Measurements from ENCODE around the gene KIF26B. TPM values are rescaled to one million over a fixed set of nuclear protein-coding genes. Genes with fewer than 3 reads are reported as not detected.

KIF26B gene
- polyA plus RNA-seq, 1 donor from 2014 or later = 6.3 TPM

DNA sequence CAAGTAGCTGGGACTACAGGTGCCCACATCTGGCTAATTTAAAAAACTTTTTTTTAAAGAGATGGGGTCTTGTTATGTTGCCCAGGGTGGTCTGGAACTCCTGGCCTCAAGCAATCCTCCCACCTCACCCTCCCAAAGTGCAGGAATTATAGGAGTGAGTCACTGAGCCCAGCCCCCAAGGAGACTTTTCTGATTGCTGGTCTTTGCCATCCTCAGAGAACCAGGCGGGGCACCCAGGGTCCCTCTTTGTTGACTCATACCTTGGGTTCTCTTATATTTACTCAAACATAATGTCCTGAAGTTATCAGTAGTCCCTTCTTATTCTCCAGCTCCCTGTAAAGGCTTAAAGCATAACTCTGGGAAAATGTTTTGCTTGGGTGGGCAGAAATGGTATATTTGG lies 51.1 kb downstream of the KIF26B start:
- H3K9ac ChIP-seq (ENCODE audit: low read length) = no peak overlapping the region
- no peak overlapping the region for H2AFZ ChIP-seq (ENCODE audit: low read depth, low read length)
- H3K9me3 ChIP-seq (ENCODE audit: low read length) = no peaks in the 10 kb centered on the region
- H3K27ac ChIP-seq (ENCODE audit: low read length) = no peak overlapping the region
- H3K4me2 ChIP-seq (ENCODE audit: low read length) = no peak overlapping the region
- no peaks in the 10 kb centered on the region for H3K36me3 ChIP-seq (ENCODE audit: insufficient read depth, low read length)
- TF ChIP-seq TAF1 (IDR thresholded peaks at IDR 0.05; ENCODE audit: low read depth) = no peak
- TF ChIP-seq RAD21 (conservative IDR thresholded peaks at IDR 0.05) = no peak
- H3F3A ChIP-seq (ENCODE audit: insufficient read depth, low read length, poor library complexity, severe bottlenecking) = no peaks in the 10 kb centered on the region
- H4K20me1 ChIP-seq (ENCODE audit: insufficient read depth) = no peaks in the 10 kb centered on the region
- no peaks in the 10 kb centered on the region for H3K27me3 ChIP-seq (ENCODE audit: insufficient read depth, low read depth, low read length)
- no peaks in the 10 kb centered on the region for H3K79me2 ChIP-seq (replicated peaks; ENCODE audit: insufficient read depth, low read length)
- no peaks in the 10 kb centered on the region for H3K9me2 ChIP-seq (ENCODE audit: insufficient read depth, low read length)
- H3K4me3 ChIP-seq (ENCODE audit: low read length) = no peak overlapping the region

DNA sequence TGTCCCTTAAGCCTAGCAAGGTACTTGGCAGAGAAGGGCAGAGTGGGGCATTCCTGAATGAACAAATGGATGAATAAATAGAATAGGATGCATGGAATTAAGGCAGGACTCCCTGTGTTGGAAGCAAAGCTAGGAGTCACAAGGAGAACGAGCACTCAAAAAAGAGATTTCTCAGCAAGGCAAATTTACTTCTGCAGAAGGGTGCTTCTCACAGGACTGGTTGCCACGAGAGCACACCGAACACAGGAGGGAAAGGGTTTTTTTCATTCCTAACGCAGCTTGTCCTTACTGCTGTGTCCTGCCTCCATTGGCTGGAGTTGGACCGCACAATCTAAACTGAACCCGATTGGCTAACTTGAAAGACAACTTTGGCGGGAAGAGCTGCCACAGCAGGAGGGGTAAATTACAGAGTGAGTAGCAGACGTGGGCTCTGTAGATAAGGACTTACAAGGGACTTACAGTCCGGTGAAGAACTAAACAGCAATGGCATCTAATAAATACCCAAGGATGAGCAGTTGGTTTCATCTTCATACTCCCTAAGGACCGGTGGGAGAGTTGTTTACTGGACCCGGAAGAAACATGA lies 52.4 kb downstream of the KIF26B start:
- Histone ChIP-seq H3K27ac (ENCODE audit: low read length) (no peak overlapping the region), H3K4me3 (ENCODE audit: low read length) (no peak overlapping the region), H3K79me2 (replicated peaks; ENCODE audit: insufficient read depth, low read length) (no peaks in the 10 kb centered on the region), H3K36me3 (ENCODE audit: insufficient read depth, low read length) (no peaks in the 10 kb centered on the region), H3F3A (ENCODE audit: insufficient read depth, low read length, poor library complexity, severe bottlenecking) (no peaks in the 10 kb centered on the region), H3K9me3 (ENCODE audit: low read length) (no peaks in the 10 kb centered on the region), H3K9me2 (ENCODE audit: insufficient read depth, low read length) (no peaks in the 10 kb centered on the region), H3K9ac (ENCODE audit: low read length) (no peak overlapping the region), H3K27me3 (ENCODE audit: insufficient read depth, low read depth, low read length) (no peaks in the 10 kb centered on the region), H3K4me2 (ENCODE audit: low read length) (no peak overlapping the region), H2AFZ (ENCODE audit: low read depth, low read length) (no peak overlapping the region), H4K20me1 (ENCODE audit: insufficient read depth) (no peaks in the 10 kb centered on the region)
- TF ChIP-seq POLR2AphosphoS5 (IDR thresholded peaks at IDR 0.05) (no peak), REST (IDR thresholded peaks at IDR 0.05; ENCODE audit: borderline replicate concordance) (no peak), EP300 (conservative IDR thresholded peaks at IDR 0.05; ENCODE audit: poor library complexity, severe bottlenecking) (no peak)

DNA sequence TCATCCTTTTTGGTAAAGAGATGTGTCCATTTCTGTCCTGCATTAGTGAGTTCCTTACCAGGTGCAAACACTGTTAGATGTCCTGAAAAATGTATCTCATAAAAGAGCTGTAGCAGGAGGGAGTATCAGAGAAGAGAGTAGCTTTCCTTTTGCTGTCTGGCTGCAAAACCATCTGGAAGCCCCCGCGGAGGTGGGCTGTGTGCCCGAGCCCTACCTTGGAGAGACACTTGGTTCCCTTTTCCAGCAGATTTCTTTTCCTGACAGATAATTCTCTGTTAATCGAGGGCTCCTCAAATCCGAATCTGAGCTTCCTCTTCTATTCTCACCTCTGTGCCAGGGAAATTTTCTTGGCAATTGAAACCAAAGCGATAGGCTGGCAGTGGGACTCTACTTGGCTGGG lies 53.0 kb downstream of the KIF26B start:
- no peaks in the 10 kb centered on the region for H4K20me1 ChIP-seq (ENCODE audit: insufficient read depth)
- no peaks in the 10 kb centered on the region for H3F3A ChIP-seq (ENCODE audit: insufficient read depth, low read length, poor library complexity, severe bottlenecking)
- H3K9me2 ChIP-seq (ENCODE audit: insufficient read depth, low read length) = no peaks in the 10 kb centered on the region
- no peaks in the 10 kb centered on the region for H3K27me3 ChIP-seq (ENCODE audit: insufficient read depth, low read depth, low read length)
- no peaks in the 10 kb centered on the region for H3K79me2 ChIP-seq (replicated peaks; ENCODE audit: insufficient read depth, low read length)
- H3K4me2 ChIP-seq (ENCODE audit: low read length) = no peak overlapping the region
- H3K9ac ChIP-seq (ENCODE audit: low read length) = no peak overlapping the region
- H3K36me3 ChIP-seq (ENCODE audit: insufficient read depth, low read length) = no peaks in the 10 kb centered on the region
- H3K27ac ChIP-seq (ENCODE audit: low read length) = no peak overlapping the region
- no peak overlapping the region for H3K4me3 ChIP-seq (ENCODE audit: low read length)
- H3K9me3 ChIP-seq (ENCODE audit: low read length) = no peaks in the 10 kb centered on the region
- H2AFZ ChIP-seq (ENCODE audit: low read depth, low read length) = no peak overlapping the region
- no peak for TF ChIP-seq POLR2AphosphoS5 (IDR thresholded peaks at IDR 0.05)
- TF ChIP-seq SMC3 (conservative IDR thresholded peaks at IDR 0.05; ENCODE audit: poor library complexity) = no peak
- TF ChIP-seq CTCF (IDR thresholded peaks at IDR 0.05; ENCODE audit: poor library complexity, severe bottlenecking) = no peak
- no peak for TF ChIP-seq TAF1 (IDR thresholded peaks at IDR 0.05; ENCODE audit: low read depth)
- no peak for TF ChIP-seq RAD21 (conservative IDR thresholded peaks at IDR 0.05)
- no peak for TF ChIP-seq MXI1 (conservative IDR thresholded peaks at IDR 0.05; ENCODE audit: poor library complexity, severe bottlenecking)
- TF ChIP-seq EP300 (conservative IDR thresholded peaks at IDR 0.05; ENCODE audit: poor library complexity, severe bottlenecking) = no peak
- TF ChIP-seq REST (IDR thresholded peaks at IDR 0.05; ENCODE audit: borderline replicate concordance) = no peak
- no peak for TF ChIP-seq EZH2 (IDR thresholded peaks at IDR 0.05; ENCODE audit: borderline replicate concordance, insufficient read depth, low read length, poor library complexity, severe bottlenecking)

Measured in neural cell (in vitro differentiated cells).